K562 (cell line): ENCODE results near the gene COMMD8. TPM values are rescaled to one million over a fixed set of nuclear protein-coding genes. Genes with fewer than 3 reads are reported as not detected.

Experiments used
- ATAC-seq: fragments of 200-7000 bp; cut with Tn5 transposase; 3 replicates; pipeline ENCODE4 v1.9.1; 2020; ENCODE audit warnings: moderate library complexity
- BruUV-seq: library from RNA; stranded (reverse); fragments of 400-500 nt; replicated peaks from 2 replicates; lab custom pipeline; 2021; lab: Mats Ljungman, UMichigan
- CTCF ChIA-PET: fragments of 300-600 bp; formaldehyde crosslinking; extraction: SDS; loops from one replicate; lab custom pipeline; 2021; ENCODE audit warnings: low intra/inter-chr PET ratio; lab: Yijun Ruan, JAX
- POLR2A ChIA-PET: fragments of 300-600, 350-650 bp; sonication (Branson Sonifier 250); formaldehyde crosslinking; extraction: SDS; loops from one replicate; lab custom pipeline; 2021; ENCODE audit warnings: antibody characterized with exemption, inconsistent platforms; lab: Yijun Ruan, JAX
- DNase-seq, 4 experiments: peaks; one replicate each; pipeline versions ENCODE4 v3.0.0 to v3.0.0-alpha.2; 2011 to 2018; ENCODE audit warnings: low spot score in 3 of 4, mixed read lengths in 3 of 4; ENCODE audit errors: extremely low read depth in 1 of 4
- FAIRE-seq: peaks from 2 replicates; lab custom pipeline; 2011; peaks lifted over from hg19 to GRCh38; lab: Jason Lieb, UNC
- H2AFZ ChIP-seq: 2 replicates; pipeline ENCODE4 v1.6.0; 2011; ENCODE audit warnings: low read depth, low read length, control low read depth, inconsistent platforms
- H3K27ac ChIP-seq: fragments of 200-600 bp; 3 replicates; pipeline ENCODE4 v1.8.0; 2011; ENCODE audit warnings: low read depth, mild to moderate bottlenecking, control low read depth, inconsistent platforms, low read length, moderate library complexity, mixed read lengths; ENCODE audit errors: extremely low read depth
- H3K27me3 ChIP-seq, 2 experiments: fragments of 300-600 bp in 1 of 2; 2 replicates in 1 of 2; 3 replicates in 1 of 2; pipeline versions ENCODE4 v1.6.0 to v1.8.0; 2011; ENCODE audit warnings: inconsistent platforms in 2 of 2, low read length in 2 of 2, mild to moderate bottlenecking in 1 of 2, mixed read lengths in 1 of 2, moderate library complexity in 1 of 2; ENCODE audit not compliant: control insufficient read depth in 2 of 2, insufficient read depth in 2 of 2
- H3K36me3 ChIP-seq: fragments of 300-600 bp; 3 replicates; pipeline ENCODE4 v1.8.0; 2011; ENCODE audit warnings: mild to moderate bottlenecking, low read length, inconsistent platforms; ENCODE audit not compliant: control insufficient read depth, insufficient read depth
- H3K4me1 ChIP-seq, 2 experiments: fragments of 200-600 bp in 1 of 2; replicated peaks in 1 of 2; 2 replicates in 1 of 2; 3 replicates in 1 of 2; pipeline versions ENCODE4 v1.5.1 to v1.8.0; 2011; ENCODE audit warnings: inconsistent platforms in 2 of 2, low read length in 2 of 2, mild to moderate bottlenecking in 1 of 2, mixed read lengths in 1 of 2, moderate library complexity in 1 of 2; ENCODE audit not compliant: control insufficient read depth in 2 of 2, insufficient read depth in 2 of 2
- H3K4me2 ChIP-seq: 2 replicates; pipeline ENCODE4 v1.6.1; 2011; ENCODE audit warnings: low read length, control low read depth, inconsistent platforms, mixed read lengths; ENCODE audit not compliant: insufficient read depth
- H3K4me3 ChIP-seq: fragments of 200-600 bp; sonication (generic), shearing (Covaris generic); 2 replicates; pipeline ENCODE4 v1.5.1; 2016; ENCODE audit warnings: control low read depth, inconsistent platforms
- H3K79me2 ChIP-seq: fragments of 200-600 bp; 3 replicates; pipeline ENCODE4 v1.8.0; 2011; ENCODE audit warnings: low read length, inconsistent platforms; ENCODE audit not compliant: control insufficient read depth, insufficient read depth
- H3K9ac ChIP-seq, 2 experiments: 2 replicates each; pipeline versions ENCODE4 v1.6.0 to v1.6.1; 2011; ENCODE audit warnings: low read depth in 2 of 2, low read length in 2 of 2, control low read depth in 1 of 2, inconsistent platforms in 1 of 2, mild to moderate bottlenecking in 1 of 2, mixed read lengths in 1 of 2; ENCODE audit not compliant: insufficient read depth in 1 of 2
- H3K9me1 ChIP-seq: one replicate; pipeline ENCODE4 v1.6.0; 2011; ENCODE audit warnings: inconsistent platforms, mild to moderate bottlenecking, low read length, moderate library complexity; ENCODE audit not compliant: control insufficient read depth, insufficient read depth
- H3K9me3 ChIP-seq: replicated peaks from 2 replicates; pipeline ENCODE4 v1.5.1; 2011; ENCODE audit warnings: low read depth, low read length, inconsistent platforms; ENCODE audit not compliant: control insufficient read depth, insufficient read depth
- H4K20me1 ChIP-seq: replicated peaks from 2 replicates; pipeline ENCODE4 v1.6.1; 2011; ENCODE audit warnings: low read length, inconsistent platforms, mixed read lengths; ENCODE audit not compliant: control insufficient read depth, insufficient read depth
- HNRNPK ChIP-seq: fragments of 200-400 bp; formaldehyde crosslinking; IDR thresholded peaks from one replicate; pipeline ENCODE4 v1.6.1; 2018; ENCODE audit warnings: mild to moderate bottlenecking, low read depth, low read length; ENCODE audit not compliant: poor library complexity, severe bottlenecking
- HNRNPL ChIP-seq: fragments of 200-400 bp; formaldehyde crosslinking; IDR thresholded peaks from 2 replicates; pipeline ENCODE4 v1.6.1; 2017; ENCODE audit warnings: low read depth, mild to moderate bottlenecking, low read length
- PBX2 ChIP-seq, 2 experiments: IDR thresholded peaks in 1 of 2; conservative IDR thresholded peaks in 1 of 2; 2 replicates each; pipeline ENCODE4 v1.6.1; 2016; ENCODE audit warnings: low read depth in 2 of 2, mild to moderate bottlenecking in 1 of 2, missing compliant biosample characterization in 1 of 2, missing genetic modification characterization in 1 of 2, moderate library complexity in 1 of 2
- TCFL5 ChIP-seq: fragments of 250-450 bp; sonication (Bioruptor Pico); conservative IDR thresholded peaks from 2 replicates; pipeline ENCODE4 v1.6.1; 2021; ENCODE audit warnings: mild to moderate bottlenecking, moderate library complexity, matching md5 sums
- WGBS: fragments of 100-300 bp; shearing (Covaris generic); methylation state at CpG from one replicate; pipeline ENCODE4 v1.1.6; 2016; ENCODE audit warnings: low coverage, mixed read lengths; ENCODE audit not compliant: insufficient coverage; ENCODE audit errors: missing lambda C conversion rate; 5-methylcytosine and 5-hydroxymethylcytosine counted together
- in situ Hi-C: fragments of 300-500 bp; cut with MboI; formaldehyde crosslinking; loops from 4 replicates; pipeline ENCODE4 v1.15.0; 2018; ENCODE audit warnings: inconsistent platforms, mixed read lengths
- intact Hi-C: fragments of 100-400 bp; cut with micrococcal nuclease; formaldehyde crosslinking; loops from 2 replicates; pipeline ENCODE4 v1.14.2; 2022
- polyA plus RNA-seq, 8 experiments: library from polyadenylated mRNA; depleted of rRNA in 4 of 8; stranded (reverse) in 5 of 8; unstranded in 3 of 8; fragments of >200 nt; fragmentation: Nextera tagmentation in 2 of 8; fragmentation: Illumina TruSeq in 1 of 8; extraction: Ambion mirVana in 2 of 8; extraction: Trizol in 1 of 8; gene quantifications; 2 replicates each; pipeline versions ENCODE4 v1.2.1 to v1.2.3, GENCODE V29; 2011 to 2014; ENCODE audit warnings: inconsistent platforms in 1 of 8, missing spikeins in 1 of 8
- total RNA-seq, 7 experiments: library from RNA; depleted of rRNA in 6 of 7; stranded (reverse); fragments of >200 nt in 6 of 7; fragmentation: Illumina TruSeq in 2 of 7; extraction: Trizol in 2 of 7; gene quantifications; 2 replicates each; pipeline versions ENCODE4 v1.2.1 to v1.2.3, GENCODE V29; 2011 to 2021; ENCODE audit warnings: low replicate concordance in 1 of 7

The COMMD8 gene
- total and polyA plus RNA-seq, 9 of the 15 experiments (the other 6 are each of a cell fraction or from before 2014, with no cell fraction given) = 7.6 to 41.0 (median 13.1) TPM

- Histone ChIP-seq H3K4me2 (no peak overlapping the region), H2AFZ (peak overlapping the region; percentile 83)
- POLR2A ChIA-PET = no interaction called here
Observed at GRCh38 chr4:47484168-47484567, 20.7 kb upstream of the COMMD8 start.

More at GRCh38 chr4:47484168-47484567, 20.7 kb upstream of the COMMD8 start:
- Histone ChIP-seq H3K9ac (no peak overlapping the region), H3K4me3 (no peak overlapping the region), H3K36me3 (no peaks in the 10 kb centered on the region), H3K79me2 (no peaks in the 10 kb centered on the region), H3K27ac (no peak overlapping the region), H3K9me1 (no peaks in the 10 kb centered on the region), H3K4me1 (peaks cover 3 to 6% of the 10 kb centered on the region in 2 experiments; a peak in 3 of 5 replicates), H3K9me3 (no peaks in the 10 kb centered on the region), H3K27me3 (peaks cover 0 to 4% of the 10 kb centered on the region in 2 experiments; a peak in 2 of 5 replicates), H4K20me1 (no peaks in the 10 kb centered on the region)
- BruUV-seq = no TSS peak
- DNase-seq (no peak), FAIRE-seq (peak; percentile 46), ATAC-seq (no peak)
- CTCF ChIA-PET = no interaction called here
- 30% methylated on average over 3 of the region's 3 CpGs for WGBS
- intact Hi-C loops = no loop called here
- in situ Hi-C loops = no loop called here
- no peak for TF ChIP-seq HNRNPL
- no peak for TF ChIP-seq TCFL5 (CRISPR knock-in tag)
- no peak for TF ChIP-seq PBX2 (CRISPR knock-in tag; IDR thresholded peaks at IDR 0.05; ENCODE audit: low read depth)
- no peak for TF ChIP-seq PBX2 (tag; conservative IDR thresholded peaks at IDR 0.05; ENCODE audit: low read depth)
- no peak for TF ChIP-seq HNRNPK
